SK-N-MC (cell line): ENCODE results near the gene RALGPS1.

Source experiments
- FOXP2 ChIP-seq: optimal IDR thresholded peaks from 2 replicates; pipeline ENCODE3; 2011; ENCODE audit warnings: mild to moderate bottlenecking, moderate library complexity; ENCODE audit not compliant: insufficient read depth; ENCODE audit errors: extremely low read length, control extremely low read depth
- POLR2AphosphoS5 ChIP-seq: IDR thresholded peaks from 2 replicates; pipeline ENCODE4 v1.6.1; 2012; ENCODE audit warnings: mild to moderate bottlenecking, low read depth, low read length, borderline replicate concordance

GRCh38 chr9:127119320-127119709, 204.7 kb downstream of the RALGPS1 start:
- TF ChIP-seq FOXP2 (no peak), POLR2AphosphoS5 (no peak)
